Tibial nerve (tissue), 4 donors: ENCODE measurements around the gene PROX1.

Experiments
- CTCF ChIP-seq, 5 experiments: fragments of 200-600 bp in 3 of 5; fragments of 450-650 bp in 2 of 5; sonication (generic) in 3 of 5; IDR thresholded peaks; one replicate each; pipeline ENCODE4 v1.5.1; 2016 to 2019; ENCODE audit warnings: antibody characterized with exemption in 5 of 5, mild to moderate bottlenecking in 3 of 5, moderate library complexity in 2 of 5
- EP300 ChIP-seq, 2 donors: sonication (generic); formaldehyde crosslinking; IDR thresholded peaks; one replicate each; pipeline ENCODE4 v1.6.1; 2017; ENCODE audit warnings: antibody characterized with exemption in 2 of 2, mild to moderate bottlenecking in 1 of 2

- TF ChIP-seq CTCF (IDR thresholded peaks at IDR 0.05) = no peak
- TF ChIP-seq EP300 (IDR thresholded peaks at IDR 0.05) = no peak
Observed at GRCh38 chr1:214066190-214066589, 78.4 kb downstream of the PROX1 start.
